ENCODE results near the gene BHLHE23. TPM values are rescaled to one million over a fixed set of nuclear protein-coding genes. Genes with fewer than 3 reads are reported as not detected.

BHLHE23 gene
- total RNA-seq, 1 donor from 2014 or later = not detected

DNA sequence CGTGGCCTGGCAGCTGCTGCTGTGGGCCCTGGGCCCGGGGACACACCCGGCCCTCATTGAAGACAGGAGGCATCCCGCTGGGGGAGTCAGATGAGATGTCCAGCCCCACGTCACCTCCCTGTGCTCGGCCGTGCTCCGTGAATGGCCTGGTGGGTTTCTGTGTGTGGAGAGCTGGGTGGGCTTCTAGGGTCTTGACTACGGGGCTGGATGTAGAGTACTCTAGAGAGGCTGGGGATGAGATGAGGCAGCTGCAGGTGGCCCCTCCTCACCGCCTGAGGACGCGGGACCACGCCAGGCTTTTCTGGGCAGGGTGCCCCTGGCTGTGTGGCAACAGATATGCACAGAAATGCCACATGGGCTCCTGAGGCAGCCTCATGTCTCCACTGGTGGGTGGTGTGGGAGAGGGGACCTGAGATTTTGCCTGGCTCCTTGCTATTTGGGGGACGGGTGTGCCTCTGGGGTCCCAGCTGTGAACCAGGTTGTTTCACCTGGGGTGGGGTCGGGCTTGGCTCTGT is 8.4 kb upstream of the BHLHE23 start:
- Mint-ChIP-seq H3K27ac (no peak overlapping the region), H3K27me3 (peaks cover 56% of the 10 kb centered on the region), H3K9me3 (peaks cover 12% of the 10 kb centered on the region), H3K36me3 (ENCODE audit: low read depth) (peaks cover 9% of the 10 kb centered on the region), H3K4me1 (peaks cover 6% of the 10 kb centered on the region), H3K4me3 (no peak overlapping the region)
- intact Hi-C loops (cut with micrococcal nuclease) = no loop called here
- DNase-seq = no peak

- intact Hi-C loops (cut with micrococcal nuclease) = no loop called here
- H3K4me1 Mint-ChIP-seq = peaks cover 8% of the 10 kb centered on the region
- DNase-seq = no peak
- H3K36me3 Mint-ChIP-seq (ENCODE audit: low read depth) = peaks cover 9% of the 10 kb centered on the region
- no peak overlapping the region for H3K4me3 Mint-ChIP-seq
- peaks cover 61% of the 10 kb centered on the region for H3K27me3 Mint-ChIP-seq
- H3K27ac Mint-ChIP-seq = peak overlapping the region; percentile 29
- peaks cover 12% of the 10 kb centered on the region for H3K9me3 Mint-ChIP-seq
Measured at GRCh38 chr20:63014710-63015109, 7.9 kb upstream of the BHLHE23 start.

GRCh38 chr20:63014287-63014686 is 7.5 kb upstream of the BHLHE23 start:
- H3K27ac Mint-ChIP-seq = no peak overlapping the region
- H3K4me3 Mint-ChIP-seq = no peak overlapping the region
- peaks cover 9% of the 10 kb centered on the region for H3K36me3 Mint-ChIP-seq (ENCODE audit: low read depth)
- H3K4me1 Mint-ChIP-seq = peaks cover 8% of the 10 kb centered on the region
- no peak for DNase-seq
- intact Hi-C loops (cut with micrococcal nuclease) = no loop called here
- H3K9me3 Mint-ChIP-seq = peaks cover 12% of the 10 kb centered on the region
- H3K27me3 Mint-ChIP-seq = peaks cover 57% of the 10 kb centered on the region

DNA sequence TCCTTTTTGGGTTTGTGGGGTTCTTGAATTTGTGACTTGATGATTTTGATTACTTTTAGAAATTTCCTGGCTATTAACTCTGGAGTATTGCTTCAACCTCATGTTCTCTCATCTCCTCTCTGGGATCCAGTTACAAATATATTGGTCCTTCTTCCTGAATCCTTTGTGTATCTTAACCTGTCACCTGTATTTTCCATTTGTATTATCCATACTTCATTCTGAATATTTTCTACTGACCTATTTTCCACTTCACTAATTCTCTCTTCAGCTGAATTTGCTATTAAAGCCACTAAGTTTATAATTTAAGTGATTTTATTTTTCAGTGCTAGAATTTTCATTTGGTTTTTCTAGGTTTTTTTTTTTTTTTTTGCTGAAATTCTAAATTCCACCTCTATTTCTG is 6.4 kb upstream of the BHLHE23 start:
- DNase-seq = no peak
- Mint-ChIP-seq H3K9me3 (peaks cover 12% of the 10 kb centered on the region), H3K4me3 (no peak overlapping the region), H3K36me3 (ENCODE audit: low read depth) (peaks cover 9% of the 10 kb centered on the region), H3K27me3 (peaks cover 67% of the 10 kb centered on the region), H3K27ac (no peak overlapping the region), H3K4me1 (peaks cover 10% of the 10 kb centered on the region)
- intact Hi-C loops (cut with micrococcal nuclease) = no loop called here

DNA sequence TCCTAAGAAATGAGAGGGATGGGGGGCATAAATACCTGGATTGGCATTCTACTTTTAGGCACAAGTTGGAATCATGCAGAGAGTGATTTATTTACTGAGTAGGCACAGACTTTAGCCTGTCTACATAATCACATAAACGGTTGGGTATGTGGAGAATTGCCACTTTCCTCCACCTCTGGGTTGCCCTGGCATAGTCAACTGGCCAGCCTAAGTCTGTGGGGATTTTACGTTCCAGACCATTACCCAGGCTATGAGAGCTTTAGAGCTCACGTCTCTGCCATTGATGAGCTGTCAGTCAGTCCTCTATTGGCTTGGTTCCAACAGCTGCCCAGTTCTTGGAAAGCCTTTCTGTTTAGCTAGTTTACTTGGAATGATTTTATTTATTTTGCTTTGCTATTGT is 5.0 kb upstream of the BHLHE23 start:
- DNase-seq = no peak
- H3K27me3 Mint-ChIP-seq = peaks cover 72% of the 10 kb centered on the region
- intact Hi-C loops (cut with micrococcal nuclease) = no loop called here
- H3K36me3 Mint-ChIP-seq (ENCODE audit: low read depth) = peaks cover 9% of the 10 kb centered on the region
- H3K9me3 Mint-ChIP-seq = peaks cover 12% of the 10 kb centered on the region
- peaks cover 10% of the 10 kb centered on the region for H3K4me1 Mint-ChIP-seq
- H3K27ac Mint-ChIP-seq = no peak overlapping the region
- H3K4me3 Mint-ChIP-seq = no peak overlapping the region

DNA sequence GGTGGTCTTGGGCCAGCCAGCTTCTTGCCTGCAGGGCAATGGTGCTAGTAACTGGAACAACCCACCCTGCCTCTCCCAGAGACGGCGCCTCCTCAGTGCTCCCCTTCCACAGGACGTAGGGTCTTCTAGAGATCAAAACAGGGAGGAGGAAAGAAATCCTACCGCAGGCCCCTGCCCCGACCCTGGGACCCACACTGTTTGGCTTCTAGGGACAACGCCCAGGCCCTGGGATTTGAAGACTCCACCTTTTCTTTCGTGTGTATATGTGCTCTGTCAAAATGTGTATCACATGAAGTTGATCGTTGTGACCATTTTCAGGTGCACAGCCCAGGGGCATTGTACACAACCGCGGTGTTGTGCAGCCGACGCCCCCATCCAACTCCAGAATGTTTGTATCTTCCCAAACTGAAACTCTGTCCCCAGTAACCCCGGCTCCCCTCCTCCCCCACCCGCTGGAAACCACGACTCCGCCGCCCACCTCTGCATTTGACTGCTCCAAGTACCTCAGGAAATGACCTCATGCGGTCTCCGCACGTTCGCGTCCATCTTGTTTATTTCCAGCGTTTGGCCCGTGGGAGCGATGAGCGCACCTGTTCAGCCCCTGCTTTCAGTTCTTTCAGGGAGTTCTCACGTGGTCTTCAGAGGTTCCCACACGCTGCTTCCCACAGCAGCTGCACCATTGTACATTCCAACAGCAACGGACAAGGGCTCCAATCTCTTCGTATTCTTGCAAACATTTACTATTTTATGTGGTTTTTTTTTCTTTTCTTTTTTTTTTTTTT is 3.4 kb upstream of the BHLHE23 start:
- peaks cover 12% of the 10 kb centered on the region for H3K9me3 Mint-ChIP-seq
- peaks cover 10% of the 10 kb centered on the region for H3K4me1 Mint-ChIP-seq
- peaks cover 9% of the 10 kb centered on the region for H3K36me3 Mint-ChIP-seq (ENCODE audit: low read depth)
- peak overlapping the region; percentile 65 for H3K27ac Mint-ChIP-seq
- intact Hi-C loops (cut with micrococcal nuclease) = loop anchor here (1.0 to 5.0 kb wide), 5 partner anchors 38 to 188 kb away; no protein-coding TSS in a partner anchor
- peaks cover 71% of the 10 kb centered on the region for H3K27me3 Mint-ChIP-seq
- DNase-seq = peak; percentile 86
- peak overlapping the region; percentile 83 for H3K4me3 Mint-ChIP-seq

DNA sequence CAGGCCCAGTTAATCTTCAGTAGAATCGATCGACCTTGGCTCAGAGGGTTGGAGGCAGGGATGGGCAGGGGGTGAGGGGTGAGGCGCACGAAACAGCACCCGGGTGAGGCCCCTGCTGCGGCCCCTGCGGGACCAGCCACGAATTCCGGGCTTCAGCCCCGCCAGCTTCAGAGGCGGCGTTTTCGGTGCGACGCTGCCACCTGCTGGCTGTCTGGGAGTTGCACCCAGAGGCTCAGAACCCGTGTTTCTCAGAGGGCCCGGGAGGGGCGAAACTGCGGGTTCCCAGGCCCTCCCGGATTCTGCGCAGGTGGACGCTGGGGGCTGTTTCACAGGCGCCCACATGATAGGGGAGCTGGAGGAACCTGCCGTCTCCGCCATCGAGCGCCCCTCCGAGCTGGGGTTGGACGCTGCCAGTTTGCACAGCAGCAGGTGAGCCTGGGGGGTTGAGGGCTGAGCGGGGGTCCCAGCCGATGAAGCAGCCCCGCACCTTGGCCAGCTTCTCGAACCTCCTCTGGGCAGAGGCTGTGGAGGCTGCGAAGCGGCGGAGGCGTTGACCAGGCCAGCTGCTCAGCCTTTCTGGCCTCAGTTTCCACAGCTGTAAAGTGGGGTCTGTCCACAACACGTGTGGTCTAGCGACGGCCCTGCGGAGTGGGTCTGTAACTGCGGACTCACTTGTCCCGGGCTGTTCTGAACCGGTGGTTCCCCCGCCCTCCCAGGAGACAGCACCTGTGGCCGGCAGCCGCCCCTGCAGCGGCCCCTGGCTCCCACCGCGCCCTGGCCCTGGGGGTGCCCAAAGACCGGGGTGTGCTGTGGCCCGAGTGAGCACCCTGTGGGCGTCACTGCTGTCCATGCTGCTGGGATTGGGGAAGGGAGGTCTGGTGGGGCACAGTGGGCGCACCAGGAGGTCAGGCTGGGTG is 2.5 kb upstream of the BHLHE23 start:
- H3K4me1 Mint-ChIP-seq = peaks cover 7% of the 10 kb centered on the region
- H3K9me3 Mint-ChIP-seq = peaks cover 9% of the 10 kb centered on the region
- peak overlapping the region; percentile 51 for H3K27ac Mint-ChIP-seq
- peak overlapping the region; percentile 53 for H3K4me3 Mint-ChIP-seq
- intact Hi-C loops (cut with micrococcal nuclease) = loop anchor here (1.0 to 5.0 kb wide), 5 partner anchors 37 to 187 kb away; no protein-coding TSS in a partner anchor
- peaks cover 67% of the 10 kb centered on the region for H3K27me3 Mint-ChIP-seq
- peaks cover 6% of the 10 kb centered on the region for H3K36me3 Mint-ChIP-seq (ENCODE audit: low read depth)
- DNase-seq = peak; percentile 95

DNA sequence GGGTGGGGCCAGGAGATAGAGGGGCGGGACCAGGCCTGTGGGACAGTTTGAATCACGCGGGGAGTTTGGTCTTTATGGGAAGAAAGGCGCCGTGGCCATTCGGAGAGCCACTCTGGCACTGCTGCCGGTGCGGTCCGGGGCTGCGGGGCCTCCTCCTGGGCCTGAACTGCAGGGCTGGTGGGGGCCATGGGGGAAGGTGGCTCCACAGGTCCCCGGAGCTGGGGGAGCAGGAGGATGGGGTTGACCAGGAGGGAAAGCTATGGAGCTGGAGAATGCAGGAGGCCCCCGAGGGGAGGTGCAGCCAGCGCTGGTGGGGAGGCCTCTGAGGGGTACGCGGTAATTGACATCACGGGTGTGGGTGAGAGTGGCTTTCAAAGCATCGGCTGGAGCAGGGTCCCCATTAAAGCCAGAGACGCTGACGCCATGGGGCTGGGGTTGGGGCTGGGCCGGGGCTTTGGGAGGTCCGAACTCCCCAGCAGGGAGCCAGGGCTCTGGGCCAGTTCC is 1.8 kb upstream of the BHLHE23 start:
- Mint-ChIP-seq H3K27me3 (peaks cover 66% of the 10 kb centered on the region), H3K36me3 (ENCODE audit: low read depth) (peaks cover 4% of the 10 kb centered on the region), H3K4me1 (peaks cover 7% of the 10 kb centered on the region), H3K27ac (no peak overlapping the region), H3K9me3 (peaks cover 8% of the 10 kb centered on the region), H3K4me3 (no peak overlapping the region)
- intact Hi-C loops (cut with micrococcal nuclease) = loop anchor here (1.0 to 5.0 kb wide), 5 partner anchors 36 to 186 kb away; no protein-coding TSS in a partner anchor
- DNase-seq = no peak

DNA sequence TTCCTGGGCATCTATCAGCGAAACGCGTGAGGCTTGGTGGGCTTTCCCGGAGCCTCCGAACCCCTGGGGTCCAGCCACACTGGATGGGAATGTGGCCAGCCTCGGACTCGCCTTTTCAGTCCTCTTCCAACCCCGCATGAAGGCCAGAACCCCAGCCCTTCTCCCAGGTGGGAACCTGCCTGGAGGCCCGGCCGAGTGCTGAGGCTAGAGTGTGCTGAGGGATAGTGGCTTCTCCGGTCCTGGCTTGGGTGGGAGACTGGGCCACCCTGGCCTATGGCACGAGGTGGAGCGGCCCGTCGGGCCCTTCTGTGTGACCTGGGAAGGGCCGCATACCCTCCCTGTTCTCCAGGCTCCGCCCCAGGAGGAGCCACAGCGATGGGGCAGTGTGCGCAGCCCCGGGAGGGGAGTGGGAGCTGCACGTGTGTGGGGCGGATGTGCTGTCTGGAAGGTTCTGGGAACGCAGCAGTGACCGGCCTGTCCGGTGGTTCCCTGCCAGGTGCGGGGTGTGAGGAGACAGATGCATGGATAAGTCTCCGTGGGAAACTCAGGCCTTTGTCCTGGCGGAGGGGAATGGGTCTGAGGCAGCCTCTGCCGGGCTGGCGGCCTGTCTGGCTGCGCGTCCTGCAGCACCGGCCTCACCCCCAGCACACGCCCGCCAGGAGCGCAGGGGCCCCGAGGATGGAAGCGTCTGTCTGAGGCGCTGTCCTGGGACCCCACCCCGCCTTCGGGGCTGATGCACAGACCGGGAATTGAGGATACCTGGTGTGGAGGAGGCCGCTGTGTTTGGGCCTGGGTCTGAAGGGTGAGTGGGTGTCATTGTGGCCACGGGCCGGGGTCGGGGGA is 1.1 kb upstream of the BHLHE23 start:
- Mint-ChIP-seq H3K9me3 (peaks cover under 1% of the 10 kb centered on the region), H3K4me3 (no peak overlapping the region), H3K4me1 (peaks cover 7% of the 10 kb centered on the region), H3K36me3 (ENCODE audit: low read depth) (peaks cover under 1% of the 10 kb centered on the region), H3K27ac (no peak overlapping the region), H3K27me3 (peaks cover 66% of the 10 kb centered on the region)
- intact Hi-C loops (cut with micrococcal nuclease) = loop anchor here (5.0 kb wide), 2 partner anchors 169 to 186 kb away; no protein-coding TSS in a partner anchor
- DNase-seq = no peak

DNA sequence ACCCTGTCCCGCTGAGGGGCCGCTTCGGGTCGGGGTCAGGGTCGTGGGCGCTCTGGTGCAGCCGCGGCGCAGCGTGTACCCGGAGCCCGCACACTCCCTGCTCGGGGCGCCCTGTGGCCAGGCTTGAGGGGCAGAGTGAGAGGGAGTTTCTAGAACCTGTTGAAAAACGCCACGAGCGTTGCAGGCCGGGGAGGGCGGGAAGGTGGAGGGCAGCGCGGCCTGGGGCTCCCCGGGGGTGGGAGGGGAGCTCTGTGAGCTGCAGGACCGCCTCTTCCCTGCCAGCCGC is 539 bp upstream of the BHLHE23 start:
- no peak for DNase-seq
- Mint-ChIP-seq H3K27ac (no peak overlapping the region), H3K4me3 (no peak overlapping the region), H3K9me3 (no peaks in the 10 kb centered on the region), H3K4me1 (peaks cover 7% of the 10 kb centered on the region), H3K27me3 (peaks cover 65% of the 10 kb centered on the region), H3K36me3 (ENCODE audit: low read depth) (no peaks in the 10 kb centered on the region)
- intact Hi-C loops (cut with micrococcal nuclease) = loop anchor here (5.0 kb wide), 2 partner anchors 170 to 185 kb away; no protein-coding TSS in a partner anchor

- intact Hi-C loops (cut with micrococcal nuclease) = loop anchor here (5.0 kb wide), 2 partner anchors 171 to 184 kb away; no protein-coding TSS in a partner anchor
- H3K27me3 Mint-ChIP-seq = peaks cover 61% of the 10 kb centered on the region
- H3K4me1 Mint-ChIP-seq = peaks cover 7% of the 10 kb centered on the region
- no peaks in the 10 kb centered on the region for H3K36me3 Mint-ChIP-seq (ENCODE audit: low read depth)
- H3K27ac Mint-ChIP-seq = peak overlapping the region; percentile 72
- no peaks in the 10 kb centered on the region for H3K9me3 Mint-ChIP-seq
- no peak overlapping the region for H3K4me3 Mint-ChIP-seq
- DNase-seq = no peak
Measured at GRCh38 chr20:63005862-63006539, 763 bp downstream of the BHLHE23 start.

DNA sequence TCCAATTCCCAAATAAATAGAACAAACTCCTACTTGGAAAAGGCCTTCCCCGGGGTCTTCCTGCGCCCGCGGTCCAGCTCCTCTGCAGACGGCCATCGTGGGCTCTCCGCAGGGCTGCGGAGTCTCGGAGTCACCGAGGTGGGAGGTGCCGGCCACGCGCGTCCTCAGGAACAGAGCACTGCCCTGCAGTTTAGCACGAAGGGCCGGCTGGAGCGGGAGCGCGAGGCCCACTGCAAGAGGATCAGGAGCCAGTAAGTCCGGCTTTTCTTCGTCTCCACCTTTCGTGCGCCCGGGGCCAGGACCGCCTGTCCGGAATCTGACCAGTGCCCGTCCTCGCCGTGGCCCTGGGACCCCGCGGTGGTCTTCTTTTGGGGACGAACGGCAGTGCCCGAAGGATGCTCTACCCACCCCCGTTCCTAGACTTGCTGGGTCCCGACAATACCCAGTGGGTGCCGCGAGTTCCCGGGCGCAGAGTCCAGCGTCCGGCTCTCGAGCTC is 1.4 kb downstream of the BHLHE23 start:
- no peak for DNase-seq
- intact Hi-C loops (cut with micrococcal nuclease) = loop anchor here (5.0 kb wide), 2 partner anchors 172 to 183 kb away; no protein-coding TSS in a partner anchor
- Mint-ChIP-seq H3K4me3 (no peak overlapping the region), H3K9me3 (no peaks in the 10 kb centered on the region), H3K27ac (peak overlapping the region; percentile 72), H3K27me3 (peaks cover 63% of the 10 kb centered on the region), H3K4me1 (peaks cover 6% of the 10 kb centered on the region), H3K36me3 (ENCODE audit: low read depth) (no peaks in the 10 kb centered on the region)
